HG02678 (cell line): ENCODE measurements around the gene KCNJ5.

Experiments
- ATAC-seq: cut with Tn5 transposase; IDR thresholded peaks from one replicate; pipeline ENCODE4 v1.9.1; 2021; ENCODE audit warnings: mild to moderate bottlenecking, moderate library complexity; ENCODE audit not compliant: unreplicated experiment

The KCNJ5 gene

GRCh38 chr11:128946648-128947047 is 55.5 kb downstream of the KCNJ5 start:
- no peak for ATAC-seq

DNA sequence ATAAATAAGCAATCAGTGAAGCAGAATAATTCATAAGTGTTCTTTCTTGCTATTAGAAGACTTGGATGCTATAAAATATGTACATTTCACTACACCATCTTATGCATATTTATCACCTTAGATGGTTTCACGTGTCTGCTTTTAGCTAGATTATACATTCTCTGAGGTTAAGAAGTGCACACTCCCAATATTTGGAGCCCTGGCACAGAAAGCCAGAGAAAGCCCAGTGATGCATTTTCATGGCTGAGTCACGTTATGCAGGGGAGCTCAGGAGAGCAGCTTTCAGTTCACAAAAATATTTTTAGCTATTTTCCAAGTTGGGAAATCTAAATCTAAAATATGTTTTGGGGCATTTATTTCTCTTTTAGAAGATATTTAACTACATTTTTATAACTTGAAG is 56.6 kb downstream of the KCNJ5 start:
- no peak for ATAC-seq

- no peak for ATAC-seq
Measured at GRCh38 chr11:128948583-128948982, 57.4 kb downstream of the KCNJ5 start.

DNA sequence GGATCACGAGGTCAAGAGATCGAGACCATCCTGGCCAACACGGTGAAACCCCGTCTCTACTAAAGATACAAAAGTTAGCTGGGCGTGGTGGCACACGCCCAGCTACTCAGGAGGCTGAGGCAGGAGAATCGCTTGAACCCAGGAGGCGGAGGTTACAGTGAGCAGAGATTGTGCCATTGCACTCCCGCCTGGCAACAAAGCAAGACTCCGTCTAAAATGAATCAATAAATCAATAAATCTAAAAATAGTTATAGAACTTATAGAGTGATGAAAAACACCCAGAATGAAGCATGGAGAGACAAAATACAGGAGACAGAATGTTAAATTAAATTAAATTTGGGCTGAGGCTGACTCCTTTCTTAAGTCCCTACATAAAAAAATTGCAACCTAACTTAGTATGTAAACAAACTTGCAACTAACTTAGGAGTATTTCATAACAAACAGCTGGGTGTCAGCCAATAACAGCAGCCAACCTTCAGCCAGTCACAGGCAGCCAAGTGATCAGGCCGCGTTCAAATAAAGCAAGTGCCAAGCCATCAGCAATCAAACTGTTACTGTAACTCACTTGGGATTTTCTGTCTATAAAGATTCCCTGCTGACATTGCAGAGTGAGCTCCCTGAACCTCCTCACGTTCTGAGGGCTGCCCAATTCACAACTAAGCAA is 58.8 kb downstream of the KCNJ5 start:
- no peak for ATAC-seq

GRCh38 chr11:128953151-128953550 is 62.0 kb downstream of the KCNJ5 start:
- ATAC-seq: no peak

- ATAC-seq: no peak
Measured at GRCh38 chr11:128955636-128956035, 64.5 kb downstream of the KCNJ5 start.

DNA sequence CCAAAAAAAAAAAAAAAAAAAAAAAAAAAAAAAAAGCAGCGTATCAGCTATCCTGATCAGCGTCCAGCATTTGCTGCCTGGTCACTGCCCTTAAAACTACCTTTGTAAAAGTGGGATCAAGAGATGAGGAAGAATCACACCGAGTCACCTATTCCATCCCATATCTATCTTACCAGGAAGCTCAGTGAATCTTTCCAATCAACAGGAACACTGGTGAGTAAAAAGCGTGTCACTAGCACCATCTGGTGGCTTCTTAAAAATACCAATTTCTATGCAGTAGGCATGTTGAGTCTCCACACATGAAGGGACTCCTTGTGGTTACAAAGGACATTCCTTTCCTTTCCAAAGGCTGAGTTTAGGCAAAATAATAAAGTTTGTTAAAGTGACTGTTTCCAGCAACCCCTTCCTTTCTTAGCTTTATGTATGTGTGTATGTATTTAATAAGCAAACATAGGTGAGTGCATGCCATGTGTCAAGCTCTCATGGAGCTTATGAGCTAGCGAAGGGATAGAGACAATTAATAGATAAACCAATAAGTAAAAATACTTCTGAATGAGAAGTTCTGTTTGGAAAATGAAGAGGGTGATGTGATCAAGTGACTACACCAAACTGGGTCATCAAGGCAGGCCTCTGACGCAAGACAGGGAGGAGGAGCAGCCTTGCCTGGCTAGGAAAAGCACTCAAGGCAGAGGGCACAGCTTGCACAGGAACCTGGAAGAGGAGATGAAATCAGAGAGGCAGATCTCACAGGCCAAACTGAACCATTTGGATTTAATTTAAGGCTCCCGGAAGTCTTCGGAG is 65.4 kb downstream of the KCNJ5 start:
- ATAC-seq: peak; percentile 72

GRCh38 chr11:128957202-128957482 is 66.0 kb downstream of the KCNJ5 start:
- ATAC-seq: no peak

- no peak for ATAC-seq
Measured at GRCh38 chr11:128961645-128962044, 70.5 kb downstream of the KCNJ5 start.

GRCh38 chr11:128962896-128963295 is 71.7 kb downstream of the KCNJ5 start:
- no peak for ATAC-seq

DNA sequence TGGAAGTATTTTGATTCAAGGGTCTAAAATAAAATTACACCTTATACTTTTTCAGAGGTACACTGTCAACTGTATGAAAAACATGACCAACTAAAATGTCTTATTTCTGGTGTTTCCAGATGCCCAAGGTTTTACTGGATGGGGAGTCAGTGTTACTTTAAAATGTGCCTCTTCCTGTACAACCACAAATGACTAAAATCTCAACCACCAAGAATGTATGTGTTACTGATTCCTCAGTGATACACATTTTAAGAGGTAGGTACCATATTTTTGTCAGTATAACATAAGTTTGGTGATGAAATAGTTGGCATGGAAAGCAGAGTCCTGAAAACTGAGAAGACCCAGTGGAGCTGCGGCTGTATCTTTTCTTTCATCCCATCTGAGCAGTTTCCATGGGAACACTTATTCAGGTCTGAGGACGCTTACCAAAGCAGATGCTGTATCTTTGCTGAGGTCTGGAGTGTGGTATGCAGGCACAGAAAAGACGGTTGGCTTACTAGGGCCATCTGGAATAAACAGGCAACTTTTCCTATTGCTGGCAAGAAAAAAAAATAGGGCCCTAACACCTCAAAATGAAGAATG is 72.7 kb downstream of the KCNJ5 start:
- no peak for ATAC-seq

DNA sequence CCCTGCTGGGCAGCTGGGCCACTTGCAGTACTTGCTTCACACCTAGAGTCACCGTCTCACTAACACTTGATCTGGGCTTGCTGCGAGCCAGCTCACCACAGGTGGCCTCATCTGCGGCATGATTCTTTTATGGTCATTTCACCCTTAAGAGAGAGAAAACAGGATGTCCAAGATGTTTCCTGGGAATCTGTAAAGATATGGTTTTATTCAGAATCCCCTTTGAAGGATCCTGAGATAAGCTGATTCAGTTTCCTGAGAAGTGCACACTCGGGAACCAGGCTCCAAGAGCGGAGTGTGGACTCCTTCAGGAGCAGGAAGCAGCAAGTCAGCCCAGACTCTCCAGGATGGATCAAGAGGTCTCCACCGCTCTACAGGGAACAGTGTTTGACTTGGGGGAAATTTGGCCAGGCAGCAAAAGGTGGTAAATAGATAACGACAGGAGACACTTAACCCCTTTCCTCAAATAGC is 73.3 kb downstream of the KCNJ5 start:
- ATAC-seq: no peak

DNA sequence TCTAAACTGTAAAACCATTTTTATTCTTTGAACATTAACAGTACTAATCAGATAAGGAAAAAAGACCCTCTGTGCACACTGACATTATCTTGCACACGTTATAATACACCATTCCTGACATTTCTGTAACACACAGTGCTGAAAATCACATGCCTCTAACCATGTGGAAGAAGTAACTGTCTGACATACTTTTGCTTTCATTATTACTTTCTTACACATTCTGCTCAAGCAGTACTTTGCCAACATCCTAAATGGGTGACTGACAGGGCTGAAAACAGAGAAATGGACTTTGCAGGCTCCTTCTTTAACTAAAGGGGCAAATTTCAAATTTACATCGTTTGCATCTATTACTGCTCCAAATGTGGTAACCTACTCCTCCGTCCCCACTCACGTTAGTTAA is 74.3 kb downstream of the KCNJ5 start:
- ATAC-seq: peak; percentile 97

DNA sequence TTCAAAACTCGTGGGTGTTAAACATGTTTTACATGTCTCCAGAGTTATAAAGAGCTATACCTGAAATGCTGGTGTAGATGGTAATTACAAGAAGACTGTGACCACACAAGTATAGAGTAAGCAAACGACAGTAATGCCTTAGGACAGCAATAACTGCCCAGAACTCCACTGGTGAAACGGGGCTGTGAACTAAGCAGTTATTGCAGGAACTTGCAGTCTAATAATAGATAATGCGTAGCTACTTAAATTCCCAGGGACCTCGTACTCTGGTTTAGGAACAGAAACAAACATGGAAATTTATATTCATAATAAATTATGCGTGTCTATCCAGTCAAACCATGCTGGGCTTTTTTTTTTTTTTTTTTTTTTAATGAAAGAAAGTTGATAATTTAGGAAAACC is 76.4 kb downstream of the KCNJ5 start:
- ATAC-seq: no peak

DNA sequence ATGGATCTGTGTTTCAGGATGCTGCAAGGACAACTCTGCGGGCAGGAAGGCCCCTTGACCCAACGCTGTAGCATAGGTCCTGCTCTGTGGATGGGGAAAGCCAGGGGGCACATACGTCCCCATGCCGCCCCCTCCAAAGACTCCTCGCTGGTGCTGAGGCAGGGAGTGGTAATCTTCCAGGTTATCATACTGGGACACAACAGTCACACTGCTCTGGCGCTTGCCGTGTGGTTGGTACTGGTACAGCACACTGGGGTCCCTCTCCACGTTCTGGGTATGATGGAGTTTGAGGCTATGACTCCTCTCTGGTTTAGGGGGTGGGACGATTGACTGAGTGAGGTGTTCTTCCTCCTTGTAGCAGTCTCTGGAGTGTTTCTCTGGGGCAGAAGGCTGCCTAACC is 77.8 kb downstream of the KCNJ5 start:
- ATAC-seq: no peak
